ENCODE measurements around the gene COP1. TPM values are rescaled to one million over a fixed set of nuclear protein-coding genes. Genes with fewer than 3 reads are reported as not detected.
"Not testable (repeated sequence)": the region's sequence is repeated elsewhere in the genome, so short reads cannot be mapped to it uniquely, and the experiment has no call there.

COP1 gene
- total RNA-seq, 1 donor from 2014 or later, result 37.0 TPM

GRCh38 chr1:175984057-175984812 is 222.9 kb downstream of the COP1 start:
- TF ChIP-seq CTCF (IDR thresholded peaks at IDR 0.05), result no peak
- no peak for DNase-seq (ENCODE audit: low spot score)
- Mint-ChIP-seq H3K4me3 (ENCODE audit: unreplicated experiment) (no peak overlapping the region), H3K27ac (ENCODE audit: unreplicated experiment) (no peak overlapping the region), H3K9me3 (ENCODE audit: low read depth) (peaks cover 25% of the 10 kb centered on the region), H3K36me3 (ENCODE audit: low read depth) (peaks cover 44% of the 10 kb centered on the region), H3K27me3 (ENCODE audit: low read depth) (no peaks in the 10 kb centered on the region), H3K4me1 (ENCODE audit: low read depth) (peaks cover 1% of the 10 kb centered on the region)

- H3K27ac Mint-ChIP-seq (ENCODE audit: unreplicated experiment); DNase-seq (ENCODE audit: low spot score); H3K4me1 Mint-ChIP-seq (ENCODE audit: low read depth); H3K4me3 Mint-ChIP-seq (ENCODE audit: unreplicated experiment); H3K27me3 Mint-ChIP-seq (ENCODE audit: low read depth): not testable (repeated sequence)
- peaks cover 25% of the 10 kb centered on the region for H3K9me3 Mint-ChIP-seq (ENCODE audit: low read depth)
- peaks cover 44% of the 10 kb centered on the region for H3K36me3 Mint-ChIP-seq (ENCODE audit: low read depth)
These were observed 223.7 kb downstream of the COP1 start for GRCh38 chr1:175983363-175983762.

GRCh38 chr1:175981128-175981527 is 226.0 kb downstream of the COP1 start:
- H3K4me3 Mint-ChIP-seq (ENCODE audit: unreplicated experiment), result no peak overlapping the region
- H3K4me1 Mint-ChIP-seq (ENCODE audit: low read depth), result peaks cover 18% of the 10 kb centered on the region
- TF ChIP-seq CTCF (IDR thresholded peaks at IDR 0.05), result no peak
- H3K9me3 Mint-ChIP-seq (ENCODE audit: low read depth), result peaks cover 25% of the 10 kb centered on the region
- H3K36me3 Mint-ChIP-seq (ENCODE audit: low read depth), result peaks cover 39% of the 10 kb centered on the region
- no peaks in the 10 kb centered on the region for H3K27me3 Mint-ChIP-seq (ENCODE audit: low read depth)
- DNase-seq (ENCODE audit: low spot score), result no peak
- H3K27ac Mint-ChIP-seq (ENCODE audit: unreplicated experiment), result no peak overlapping the region

- no peak for DNase-seq (ENCODE audit: low spot score)
- Mint-ChIP-seq H3K9me3 (ENCODE audit: low read depth) (peaks cover 25% of the 10 kb centered on the region), H3K36me3 (ENCODE audit: low read depth) (peaks cover 27% of the 10 kb centered on the region), H3K4me3 (ENCODE audit: unreplicated experiment) (no peak overlapping the region), H3K4me1 (ENCODE audit: low read depth) (peaks cover 18% of the 10 kb centered on the region), H3K27ac (ENCODE audit: unreplicated experiment) (no peak overlapping the region), H3K27me3 (ENCODE audit: low read depth) (no peaks in the 10 kb centered on the region)
- TF ChIP-seq CTCF (IDR thresholded peaks at IDR 0.05), result no peak
These were observed 228.2 kb downstream of the COP1 start for GRCh38 chr1:175978926-175979325.

GRCh38 chr1:175978476-175978875 is 228.6 kb downstream of the COP1 start:
- no peak overlapping the region for H3K27ac Mint-ChIP-seq (ENCODE audit: unreplicated experiment)
- no peak for TF ChIP-seq CTCF (IDR thresholded peaks at IDR 0.05)
- no peak overlapping the region for H3K4me3 Mint-ChIP-seq (ENCODE audit: unreplicated experiment)
- peaks cover 22% of the 10 kb centered on the region for H3K9me3 Mint-ChIP-seq (ENCODE audit: low read depth)
- H3K27me3 Mint-ChIP-seq (ENCODE audit: low read depth), result no peaks in the 10 kb centered on the region
- H3K36me3 Mint-ChIP-seq (ENCODE audit: low read depth), result peaks cover 25% of the 10 kb centered on the region
- no peak for DNase-seq (ENCODE audit: low spot score)
- H3K4me1 Mint-ChIP-seq (ENCODE audit: low read depth), result peaks cover 18% of the 10 kb centered on the region
